Prostate gland (tissue), 2 donors: Measurements from ENCODE around the gene UBR4. TPM values are rescaled to one million over a fixed set of nuclear protein-coding genes. Genes with fewer than 3 reads are reported as not detected.
A peak's percentile ranks its signal among the peaks of the same experiment; 100 is the strongest.
"Not testable (repeated sequence)": the region's sequence is repeated elsewhere in the genome, so short reads cannot be mapped to it uniquely, and the experiment has no call there.

Experiments
- DNase-seq: peaks from one replicate; pipeline ENCODE4 v3.0.0-alpha.2; 2019; ENCODE audit warnings: low spot score
- H3K27ac ChIP-seq, 2 donors: fragments of 200-600 bp; sonication (generic); 2 replicates each; pipeline ENCODE4 v1.5.1; 2017 to 2019
- H3K27me3 ChIP-seq: fragments of 200-600 bp; sonication (generic); replicated peaks from 2 replicates; pipeline ENCODE4 v1.5.1; 2019; ENCODE audit not compliant: insufficient read depth
- H3K36me3 ChIP-seq, 2 donors: fragments of 200-600 bp; sonication (generic); 1 replicate in 1 of 2; 2 replicates in 1 of 2; pipeline versions ENCODE4 v1.5.1 to v1.8.1; 2017 to 2019
- H3K4me1 ChIP-seq: fragments of 200-600 bp; sonication (generic); replicated peaks from 2 replicates; pipeline ENCODE4 v1.5.1; 2019
- H3K4me3 ChIP-seq, 2 donors: fragments of 200-600 bp; sonication (generic); 2 replicates each; pipeline ENCODE4 v1.5.1; 2017 to 2019
- H3K9me3 ChIP-seq: fragments of 200-600 bp; sonication (generic); 2 replicates; pipeline ENCODE4 v1.5.1; 2017
- POLR2A ChIP-seq: fragments of 450-650 bp; IDR thresholded peaks from one replicate; pipeline ENCODE4 v1.6.1; 2016; ENCODE audit warnings: antibody characterized with exemption, mild to moderate bottlenecking
- POLR2AphosphoS5 ChIP-seq: sonication (generic); formaldehyde crosslinking; IDR thresholded peaks from one replicate; pipeline ENCODE4 v1.6.1; 2017; ENCODE audit warnings: antibody characterized with exemption
- WGBS: methylation state at CpG from one replicate; pipeline ENCODE4 v1.1.5; 2018; 5-methylcytosine and 5-hydroxymethylcytosine counted together
- intact Hi-C: fragments of 100-400 bp; cut with DNase I; formaldehyde crosslinking; loops from one replicate; pipeline ENCODE4 v1.14.2; 2022
- total RNA-seq, 2 donors: library from RNA; depleted of rRNA; stranded (reverse); fragments of >200 nt; gene quantifications; one replicate each; pipeline ENCODE4 v1.1.0, GENCODE V29; 2016
- TF ChIP-seq, protein P1 (sequence below), 4 experiments: fragments of 200-600 bp in 2 of 4; fragments of 450-650 bp in 2 of 4; sonication (generic) in 2 of 4; IDR thresholded peaks; 1 replicate in 3 of 4; 2 replicates in 1 of 4; pipeline ENCODE4 v1.5.1; 2016 to 2019; ENCODE audit warnings: antibody characterized with exemption in 4 of 4, mild to moderate bottlenecking in 2 of 4, moderate library complexity in 2 of 4

Gene UBR4
- total RNA-seq, 2 donors from 2014 or later, result 93.5 to 311 TPM

DNA sequence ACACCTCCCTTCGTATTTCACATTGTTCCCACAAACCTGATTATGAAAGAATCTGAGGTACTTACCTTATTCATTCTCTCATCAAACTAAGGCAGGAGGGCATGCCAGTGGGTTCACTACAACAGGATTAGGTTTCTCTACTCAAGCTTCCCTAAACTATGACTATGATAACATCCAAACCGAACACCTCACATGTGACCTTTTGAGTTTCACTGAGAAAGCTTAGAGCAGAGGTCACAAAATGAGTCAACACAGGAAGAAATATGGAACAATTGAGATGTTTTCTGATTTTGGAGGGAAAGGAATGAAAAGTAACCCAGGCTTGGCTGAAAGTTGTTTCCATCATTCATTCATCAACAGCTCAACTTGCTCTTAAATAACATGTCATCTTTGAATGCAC lies 24.1 kb downstream of the UBR4 start:
- 77% methylated on average over 2 of the region's 2 CpGs for WGBS
- no peak for DNase-seq
- Histone ChIP-seq H3K36me3 (peaks cover 7 to 8% of the 10 kb centered on the region in 2 donors), H3K4me1 (peaks cover 6% of the 10 kb centered on the region), H3K27me3 (no peaks in the 10 kb centered on the region), H3K9me3 (no peaks in the 10 kb centered on the region), H3K27ac (no peak overlapping the region), H3K4me3 (no peak overlapping the region)
- TF ChIP-seq, protein P1, sequence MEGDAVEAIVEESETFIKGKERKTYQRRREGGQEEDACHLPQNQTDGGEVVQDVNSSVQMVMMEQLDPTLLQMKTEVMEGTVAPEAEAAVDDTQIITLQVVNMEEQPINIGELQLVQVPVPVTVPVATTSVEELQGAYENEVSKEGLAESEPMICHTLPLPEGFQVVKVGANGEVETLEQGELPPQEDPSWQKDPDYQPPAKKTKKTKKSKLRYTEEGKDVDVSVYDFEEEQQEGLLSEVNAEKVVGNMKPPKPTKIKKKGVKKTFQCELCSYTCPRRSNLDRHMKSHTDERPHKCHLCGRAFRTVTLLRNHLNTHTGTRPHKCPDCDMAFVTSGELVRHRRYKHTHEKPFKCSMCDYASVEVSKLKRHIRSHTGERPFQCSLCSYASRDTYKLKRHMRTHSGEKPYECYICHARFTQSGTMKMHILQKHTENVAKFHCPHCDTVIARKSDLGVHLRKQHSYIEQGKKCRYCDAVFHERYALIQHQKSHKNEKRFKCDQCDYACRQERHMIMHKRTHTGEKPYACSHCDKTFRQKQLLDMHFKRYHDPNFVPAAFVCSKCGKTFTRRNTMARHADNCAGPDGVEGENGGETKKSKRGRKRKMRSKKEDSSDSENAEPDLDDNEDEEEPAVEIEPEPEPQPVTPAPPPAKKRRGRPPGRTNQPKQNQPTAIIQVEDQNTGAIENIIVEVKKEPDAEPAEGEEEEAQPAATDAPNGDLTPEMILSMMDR (IDR thresholded peaks at IDR 0.05), result no peak
- TF ChIP-seq POLR2AphosphoS5, result no peak
- no peak for TF ChIP-seq POLR2A
- intact Hi-C loops, result no loop called here

DNA sequence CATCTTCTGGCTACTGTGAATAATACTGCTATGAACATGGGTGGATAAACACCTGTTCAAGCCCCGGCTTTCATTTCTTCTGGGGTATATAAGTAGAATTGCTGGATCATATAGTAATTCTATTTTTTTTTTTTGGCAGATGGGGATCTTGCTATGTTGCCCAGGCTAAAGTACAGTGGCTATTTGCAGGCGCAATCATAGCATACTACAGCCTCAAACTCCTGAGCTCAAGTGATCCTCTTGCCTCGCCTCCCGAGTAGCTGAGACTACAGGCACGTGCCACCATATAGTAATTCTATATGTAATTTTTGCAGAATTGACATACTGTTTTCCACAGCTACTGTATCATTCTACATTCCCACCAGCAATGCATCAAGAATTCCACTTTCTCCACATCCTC lies 27.8 kb downstream of the UBR4 start:
- Histone ChIP-seq H3K4me1 (no peaks in the 10 kb centered on the region), H3K4me3 (no peak overlapping the region), H3K36me3 (peaks cover 7 to 8% of the 10 kb centered on the region in 2 donors), H3K27ac (no peak overlapping the region), H3K27me3 (no peaks in the 10 kb centered on the region), H3K9me3 (no peaks in the 10 kb centered on the region)
- TF ChIP-seq POLR2A (no peak), POLR2AphosphoS5 (no peak)
- TF ChIP-seq, protein P1 (IDR thresholded peaks at IDR 0.05), result no peak
- 95% methylated on average over 5 of the region's 5 CpGs for WGBS
- no peak for DNase-seq
- intact Hi-C loops, result no loop called here

DNA sequence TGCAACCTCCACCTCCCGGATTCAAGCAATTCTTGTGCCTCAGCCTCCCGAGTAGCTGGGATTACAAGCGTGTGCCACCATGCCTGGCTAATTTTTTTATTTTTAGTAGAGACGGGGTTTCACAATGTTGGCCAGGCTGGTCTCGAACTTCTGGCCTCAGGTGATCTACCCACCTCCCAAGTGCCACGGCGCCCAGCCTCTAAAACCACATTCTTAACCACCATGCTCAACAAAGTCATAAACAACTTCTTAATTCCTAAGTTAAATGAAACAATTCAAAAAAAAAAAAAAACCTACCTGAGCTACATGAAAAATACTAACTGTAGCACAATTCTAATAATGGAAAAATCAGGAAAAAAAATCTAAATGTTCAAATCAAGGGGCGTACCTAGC lies 29.8 kb downstream of the UBR4 start:
- H3K4me3 ChIP-seq, H3K4me1 ChIP-seq, H3K36me3 ChIP-seq, intact Hi-C loops, H3K27ac ChIP-seq, DNase-seq, H3K9me3 ChIP-seq, H3K27me3 ChIP-seq: not testable (repeated sequence)
- WGBS, result 92% methylated on average over 8 of the region's 8 CpGs

DNA sequence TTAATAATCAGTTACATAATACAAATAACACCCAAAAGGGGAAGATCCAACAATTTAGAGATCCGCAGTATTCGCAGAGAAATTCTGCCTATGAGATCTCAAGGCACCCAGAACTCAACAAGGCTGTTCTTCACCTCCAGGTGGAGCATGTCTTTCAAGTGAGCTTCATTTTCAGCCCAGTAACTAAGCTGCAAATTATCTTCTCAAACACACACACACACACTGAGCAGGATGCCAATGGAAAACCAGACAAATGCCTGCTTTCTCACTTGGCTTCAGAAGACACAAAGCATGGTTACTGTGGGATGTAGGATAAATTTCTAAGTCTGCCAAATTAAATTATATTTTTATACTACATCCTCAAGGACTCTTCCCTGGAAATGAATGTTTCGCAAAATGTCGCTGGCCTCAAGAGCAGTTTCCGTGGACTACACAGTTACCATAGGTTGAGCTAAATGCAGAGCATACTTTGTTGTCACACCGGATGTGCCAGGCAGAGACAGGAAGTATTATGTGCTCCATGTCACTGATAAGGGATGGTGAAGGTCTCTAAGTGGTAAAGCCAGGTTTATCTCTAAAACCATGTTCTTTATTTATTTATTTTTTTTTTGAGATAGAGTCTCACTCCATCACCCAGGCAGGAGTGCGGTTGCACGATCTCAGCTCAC lies 30.3 kb downstream of the UBR4 start:
- intact Hi-C loops, result loop anchor here (5.0 kb wide), 1 partner anchor 63 kb away; no protein-coding TSS in a partner anchor
- Histone ChIP-seq H3K27ac (no peak overlapping the region), H3K4me3 (no peak overlapping the region), H3K9me3 (no peaks in the 10 kb centered on the region), H3K36me3 (peaks cover 3 to 8% of the 10 kb centered on the region in 2 donors), H3K4me1 (no peaks in the 10 kb centered on the region), H3K27me3 (no peaks in the 10 kb centered on the region)
- DNase-seq, result peak; percentile 28
- TF ChIP-seq, protein P1 (IDR thresholded peaks at IDR 0.05), result peak in 3 of 4 experiments; percentile 30 to 62 (median 31)
- no peak for TF ChIP-seq POLR2AphosphoS5
- WGBS, result 75% methylated on average over 8 of the region's 8 CpGs

DNA sequence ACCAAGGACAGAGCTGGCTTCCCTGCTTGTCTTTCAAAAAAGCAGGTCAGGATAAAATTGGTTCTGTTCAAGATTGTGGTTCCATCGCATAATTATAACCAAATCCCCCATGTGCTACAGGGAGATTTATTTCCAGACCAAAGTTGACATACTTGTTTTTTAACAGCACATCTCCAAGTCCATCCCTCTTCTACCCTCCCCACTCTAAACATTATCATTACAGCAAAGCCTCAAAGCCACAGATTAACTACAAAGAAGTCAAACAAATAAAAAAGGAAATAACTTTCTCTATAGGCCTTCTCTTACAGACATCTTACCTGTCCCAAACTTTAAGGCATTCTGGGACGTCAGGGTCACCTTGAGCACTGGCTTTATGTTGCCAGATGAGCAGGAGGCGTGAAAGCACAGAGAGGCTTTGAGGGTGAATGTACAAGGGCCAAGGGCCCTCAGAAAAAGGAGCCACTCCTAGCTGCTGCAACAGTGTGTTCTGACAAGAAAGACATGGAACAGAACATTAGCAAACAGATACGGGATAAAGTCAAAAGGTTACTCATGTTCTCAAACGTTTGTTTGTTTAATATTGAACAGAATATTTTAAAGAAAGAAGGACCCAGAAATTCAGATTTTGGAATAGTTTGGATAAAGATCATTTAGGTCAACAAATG lies 31.2 kb downstream of the UBR4 start:
- no peak for DNase-seq
- Histone ChIP-seq H3K9me3 (no peaks in the 10 kb centered on the region), H3K36me3 (peaks cover 3 to 8% of the 10 kb centered on the region in 2 donors), H3K4me1 (no peaks in the 10 kb centered on the region), H3K27me3 (no peaks in the 10 kb centered on the region), H3K27ac (peak overlapping the region in 1 of 2 donors; percentile 21), H3K4me3 (no peak overlapping the region)
- intact Hi-C loops, result loop anchor here (5.0 kb wide), 1 partner anchor 63 kb away; no protein-coding TSS in a partner anchor
- TF ChIP-seq POLR2A (no peak), POLR2AphosphoS5 (peak; percentile 45)
- TF ChIP-seq, protein P1 (IDR thresholded peaks at IDR 0.05), result no peak
- WGBS, result 28% methylated on average over 5 of the region's 5 CpGs
